GM12875 (cell line): ENCODE results near the gene JAKMIP1.

ENCODE experiments used
- H3K4me3 ChIP-seq: one replicate; pipeline ENCODE4 v1.5.1; 2011; ENCODE audit warnings: low read depth, low read length, control low read depth
- CTCF ChIP-seq: IDR thresholded peaks from 2 replicates; pipeline ENCODE4 v1.5.1; 2011; ENCODE audit warnings: low read depth, mild to moderate bottlenecking, control low read depth, inconsistent platforms, low read length, moderate library complexity, borderline replicate concordance; ENCODE audit not compliant: insufficient read depth

Gene JAKMIP1

GRCh38 chr4:6206771-6207290 is 6.5 kb upstream of the JAKMIP1 start:
- no peak overlapping the region for H3K4me3 ChIP-seq
- TF ChIP-seq CTCF: no peak

GRCh38 chr4:6205973-6206372 is 5.6 kb upstream of the JAKMIP1 start:
- no peak overlapping the region for H3K4me3 ChIP-seq
- TF ChIP-seq CTCF: no peak

GRCh38 chr4:6205567-6205931 is 5.2 kb upstream of the JAKMIP1 start:
- no peak for TF ChIP-seq CTCF
- H3K4me3 ChIP-seq: no peak overlapping the region

DNA sequence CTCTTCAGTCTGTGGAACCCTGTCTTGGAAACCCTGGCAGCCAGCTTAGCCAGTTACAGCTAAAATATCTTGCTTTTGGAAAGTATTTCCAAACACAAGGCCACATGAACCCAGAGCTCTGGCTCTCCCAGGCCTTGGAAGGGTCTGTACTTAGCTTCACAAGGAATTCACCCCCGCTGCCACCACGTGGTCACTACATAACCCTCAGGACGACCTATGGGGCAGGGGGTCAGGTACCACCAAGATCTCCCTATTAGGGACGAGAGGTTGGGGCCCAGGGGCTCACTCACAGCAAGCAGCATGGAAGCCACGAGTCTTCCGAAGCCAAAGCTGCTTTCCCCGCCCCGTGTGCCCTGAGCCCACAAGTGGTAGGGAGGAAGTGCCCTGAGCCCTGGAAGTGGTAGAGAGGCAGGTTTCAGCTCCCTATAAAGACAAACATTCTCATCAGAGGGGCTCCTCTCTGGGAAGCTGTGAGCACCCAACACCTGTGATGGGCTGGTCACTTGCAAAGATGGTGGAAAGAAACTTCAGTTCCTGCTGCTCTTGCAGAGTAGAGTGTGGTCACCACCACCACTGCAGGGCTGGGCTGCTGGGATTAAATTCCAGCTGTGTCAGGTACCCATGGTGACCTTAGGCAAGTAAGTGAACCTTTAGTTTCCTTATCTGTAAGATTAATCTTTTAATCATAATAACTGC is 4.7 kb upstream of the JAKMIP1 start:
- H3K4me3 ChIP-seq: no peak overlapping the region
- TF ChIP-seq CTCF: no peak

- TF ChIP-seq CTCF: no peak
Observed at GRCh38 chr4:6204098-6204497, 3.7 kb upstream of the JAKMIP1 start.

GRCh38 chr4:6201580-6202091 is 1.3 kb upstream of the JAKMIP1 start:
- no peak for TF ChIP-seq CTCF
- H3K4me3 ChIP-seq: no peak overlapping the region

More at GRCh38 chr4:6204098-6204497, 3.7 kb upstream of the JAKMIP1 start:
- no peak overlapping the region for H3K4me3 ChIP-seq

DNA sequence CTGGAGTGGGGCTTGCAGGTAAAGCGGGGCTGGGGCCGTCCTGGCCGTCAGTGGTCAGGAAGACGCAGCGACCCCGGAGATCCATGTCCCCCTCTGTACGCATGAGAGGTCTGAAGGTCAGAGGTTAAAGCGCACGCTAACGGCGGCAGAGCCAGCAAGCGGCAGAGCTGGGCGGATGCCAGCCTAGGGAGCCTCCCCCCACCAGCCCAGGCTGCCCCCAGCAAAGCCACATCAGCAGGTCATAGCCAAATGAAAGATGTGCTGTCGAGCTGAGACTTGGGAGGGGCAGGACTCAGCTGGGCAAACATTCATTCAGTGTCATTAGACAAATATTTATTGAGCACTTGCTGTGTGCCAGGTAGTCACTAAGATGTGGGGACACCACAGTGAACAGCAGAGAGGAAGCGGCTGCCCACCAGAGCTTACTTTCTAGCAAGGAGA is 593 bp upstream of the JAKMIP1 start:
- peak overlapping the region; percentile 86 for H3K4me3 ChIP-seq
- TF ChIP-seq CTCF: no peak
